Lung (tissue), 12 donors: ENCODE data around the gene MYL12A. TPM values are rescaled to one million over a fixed set of nuclear protein-coding genes. Genes with fewer than 3 reads are reported as not detected.

Source experiments
- ATAC-seq: fragments of 200-7000 bp; cut with Tn5 transposase; one replicate; pipeline ENCODE4 v1.9.1; 2020; ENCODE audit warnings: moderate number of reproducible peaks; ENCODE audit not compliant: insufficient read depth, low FRiP score
- DNase-seq, 3 donors: peaks; one replicate each; pipeline ENCODE4 v3.0.0-alpha.2; 2013 to 2017
- H3K27ac ChIP-seq, 2 donors: one replicate each; pipeline ENCODE4 v1.5.1; 2013; ENCODE audit warnings: mild to moderate bottlenecking in 2 of 2, moderate library complexity in 2 of 2, control low read depth in 1 of 2, inconsistent platforms in 1 of 2, low read depth in 1 of 2, low read length in 1 of 2
- H3K27me3 ChIP-seq, 3 donors: one replicate each; pipeline ENCODE4 v1.5.1; 2013; ENCODE audit warnings: low read length in 2 of 3; ENCODE audit not compliant: control insufficient read depth in 3 of 3, insufficient read depth in 3 of 3
- H3K36me3 ChIP-seq, 4 donors: one replicate each; pipeline ENCODE4 v1.5.1; 2013; ENCODE audit warnings: low read length in 4 of 4, mild to moderate bottlenecking in 1 of 4, moderate library complexity in 1 of 4; ENCODE audit not compliant: control insufficient read depth in 4 of 4, insufficient read depth in 4 of 4
- H3K4me1 ChIP-seq, 5 donors: one replicate each; pipeline ENCODE4 v1.5.1; 2013; ENCODE audit warnings: low read length in 5 of 5, mild to moderate bottlenecking in 2 of 5, moderate library complexity in 1 of 5; ENCODE audit not compliant: control insufficient read depth in 5 of 5, insufficient read depth in 5 of 5
- H3K4me3 ChIP-seq: one replicate; pipeline ENCODE4 v1.5.1; 2013; ENCODE audit warnings: mild to moderate bottlenecking, control low read depth, moderate library complexity
- H3K9ac ChIP-seq, 2 donors: one replicate each; pipeline ENCODE4 v1.5.1; 2013; ENCODE audit warnings: low read length in 2 of 2, control low read depth in 1 of 2; ENCODE audit not compliant: insufficient read depth in 1 of 2
- H3K9me3 ChIP-seq, 4 donors: one replicate each; pipeline ENCODE4 v1.5.1; 2013; ENCODE audit warnings: low read length in 3 of 4, mild to moderate bottlenecking in 1 of 4, moderate library complexity in 1 of 4; ENCODE audit not compliant: control insufficient read depth in 4 of 4, insufficient read depth in 3 of 4
- WGBS, 2 donors: extraction: QIAGEN DNeasy Blood & Tissue Kit; methylation state at CpG; one replicate each; pipeline ENCODE4 v1.1.7; 2013; 5-methylcytosine and 5-hydroxymethylcytosine counted together
- polyA plus RNA-seq, 2 donors: library from polyadenylated mRNA; stranded (reverse); fragments of 200-250 nt; gene quantifications; one replicate each; pipeline ENCODE4 v1.2.1, GENCODE V29; 2013
- total RNA-seq, 2 donors: library from RNA; depleted of rRNA in 1 of 2; stranded (reverse); fragments of >200 nt in 1 of 2; gene quantifications; one replicate each; pipeline ENCODE4 v1.2.1, GENCODE V29; 2014 to 2021
- TF ChIP-seq, protein P1 (sequence below): IDR thresholded peaks from 2 replicates; pipeline ENCODE4 v1.5.1; 2012; ENCODE audit warnings: mild to moderate bottlenecking; ENCODE audit errors: control extremely low read depth, extremely low read depth
- donor health status: control.
- donor health status: control.
- donor health status: Bipolar disorder and iron deficiency.
- donor health status: healthy.
- donor health status: DM: yes; HTN: yes; CAD: no.

Gene MYL12A
- total and polyA plus RNA-seq, 4 donors, result 321 to 796 (median 491) TPM

DNA sequence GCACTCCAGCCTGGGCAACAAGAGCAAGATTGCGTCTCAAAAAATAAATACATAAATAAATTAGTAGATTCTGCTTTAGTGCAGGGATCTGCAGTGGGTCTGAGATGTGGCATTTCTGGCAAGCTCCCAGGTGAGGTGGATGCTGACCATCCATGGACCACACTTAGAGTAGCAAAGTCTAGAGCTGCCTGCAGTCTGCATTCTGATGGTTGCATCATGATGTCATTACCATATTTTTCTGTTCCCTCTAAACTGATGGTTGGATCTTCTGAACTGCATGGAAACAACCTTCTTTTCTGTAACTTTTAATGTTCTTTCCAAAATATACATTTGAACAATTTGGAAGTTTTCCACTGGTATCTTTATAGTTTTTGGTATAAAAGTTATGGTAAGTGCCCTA lies 57.2 kb downstream of the MYL12A start:
- 89 to 95% methylated on average over 1 of the region's 1 CpG for WGBS, 2 donors
- Histone ChIP-seq H3K27ac (no peak overlapping the region), H3K27me3 (no peaks in the 10 kb centered on the region), H3K9me3 (no peaks in the 10 kb centered on the region), H3K4me1 (no peaks in the 10 kb centered on the region), H3K36me3 (no peaks in the 10 kb centered on the region), H3K4me3 (no peak overlapping the region), H3K9ac (no peak overlapping the region)
- DNase-seq (no peak), ATAC-seq (no peak)
- TF ChIP-seq, protein P1, sequence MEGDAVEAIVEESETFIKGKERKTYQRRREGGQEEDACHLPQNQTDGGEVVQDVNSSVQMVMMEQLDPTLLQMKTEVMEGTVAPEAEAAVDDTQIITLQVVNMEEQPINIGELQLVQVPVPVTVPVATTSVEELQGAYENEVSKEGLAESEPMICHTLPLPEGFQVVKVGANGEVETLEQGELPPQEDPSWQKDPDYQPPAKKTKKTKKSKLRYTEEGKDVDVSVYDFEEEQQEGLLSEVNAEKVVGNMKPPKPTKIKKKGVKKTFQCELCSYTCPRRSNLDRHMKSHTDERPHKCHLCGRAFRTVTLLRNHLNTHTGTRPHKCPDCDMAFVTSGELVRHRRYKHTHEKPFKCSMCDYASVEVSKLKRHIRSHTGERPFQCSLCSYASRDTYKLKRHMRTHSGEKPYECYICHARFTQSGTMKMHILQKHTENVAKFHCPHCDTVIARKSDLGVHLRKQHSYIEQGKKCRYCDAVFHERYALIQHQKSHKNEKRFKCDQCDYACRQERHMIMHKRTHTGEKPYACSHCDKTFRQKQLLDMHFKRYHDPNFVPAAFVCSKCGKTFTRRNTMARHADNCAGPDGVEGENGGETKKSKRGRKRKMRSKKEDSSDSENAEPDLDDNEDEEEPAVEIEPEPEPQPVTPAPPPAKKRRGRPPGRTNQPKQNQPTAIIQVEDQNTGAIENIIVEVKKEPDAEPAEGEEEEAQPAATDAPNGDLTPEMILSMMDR, result no peak

DNA sequence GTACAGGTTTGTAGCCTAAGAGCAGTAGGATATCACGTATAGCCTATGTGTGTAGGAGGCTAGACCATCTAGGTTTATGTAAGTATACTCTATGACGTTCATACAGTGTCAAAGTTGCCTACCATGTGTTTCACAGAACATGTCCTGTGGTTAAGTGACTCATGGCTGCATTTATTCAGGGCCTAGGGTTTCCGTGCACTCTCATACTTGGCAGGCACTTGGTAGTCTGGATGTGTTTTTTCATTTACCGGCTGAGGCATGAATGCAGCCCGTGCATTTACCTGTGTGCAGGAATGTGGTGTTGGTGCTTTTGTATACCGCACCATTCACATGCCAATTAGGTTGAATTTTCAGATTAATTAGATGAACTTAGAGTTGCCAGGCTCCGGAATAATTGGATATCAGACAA lies 57.8 kb downstream of the MYL12A start:
- no peak for ATAC-seq
- 75 to 77% methylated on average over 7 of the region's 7 CpGs for WGBS, 2 donors

More for the DNA sequence above, 57.8 kb downstream of the MYL12A start:
- Histone ChIP-seq H3K9me3 (no peaks in the 10 kb centered on the region), H3K36me3 (no peaks in the 10 kb centered on the region), H3K4me3 (no peak overlapping the region), H3K9ac (no peak overlapping the region), H3K27ac (no peak overlapping the region), H3K4me1 (no peaks in the 10 kb centered on the region), H3K27me3 (no peaks in the 10 kb centered on the region)
- TF ChIP-seq, protein P1, result no peak
- no peak for DNase-seq

Other genes with a start within 250 kb of the MYL12A start
- 10 to 100 TPM; 42.7 to 46.3 TPM for gene LPIN2, start 234.7 kb upstream of the MYL12A start, total RNA-seq
- 10 to 100 TPM; 11.2 to 22.3 TPM for gene LPIN2, start 234.7 kb upstream of the MYL12A start, polyA plus RNA-seq
- 1 to 10 TPM; 1.7 to 4.6 TPM for gene MYOM1, start 27.8 kb upstream of the MYL12A start, total RNA-seq
- under 1 TPM; 0.61 to 0.85 TPM for gene MYOM1, start 27.8 kb upstream of the MYL12A start, polyA plus RNA-seq
- gene MYL12B, start 14.3 kb downstream of the MYL12A start, total RNA-seq, result 100 to 1,000 TPM; 249 to 299 TPM
- 1,000 to 10,000 TPM in 1 of 2 donors, 100 to 1,000 TPM in 1; 538 to 1,047 TPM for gene MYL12B, start 14.3 kb downstream of the MYL12A start, polyA plus RNA-seq
- gene TGIF1, start 202.4 kb downstream of the MYL12A start, total RNA-seq, result 10 to 100 TPM; 51.6 to 65.3 TPM
- 10 to 100 TPM; 49.1 to 74.5 TPM for gene TGIF1, start 202.4 kb downstream of the MYL12A start, polyA plus RNA-seq